GM15510 (cell line): ENCODE data around the gene PPARG.

Experiments used
- POLR2A ChIP-seq: IDR thresholded peaks from 3 replicates; pipeline ENCODE4 v1.6.1; 2011; ENCODE audit warnings: borderline replicate concordance; ENCODE audit not compliant: insufficient read length; ENCODE audit errors: extremely low read depth

The PPARG gene

GRCh38 chr3:12321015-12321414, 32.1 kb downstream of the PPARG start:
- TF ChIP-seq POLR2A, result no peak

GRCh38 chr3:12323237-12323636, 34.4 kb downstream of the PPARG start:
- TF ChIP-seq POLR2A, result no peak

- no peak for TF ChIP-seq POLR2A
These were observed 37.0 kb downstream of the PPARG start for GRCh38 chr3:12325586-12326515.

- TF ChIP-seq POLR2A, result no peak
These were observed 38.2 kb downstream of the PPARG start for GRCh38 chr3:12327021-12327420.

- no peak for TF ChIP-seq POLR2A
These were observed 39.4 kb downstream of the PPARG start for GRCh38 chr3:12328132-12328836.

GRCh38 chr3:12328837-12329462, 40.1 kb downstream of the PPARG start:
- TF ChIP-seq POLR2A, result no peak

- no peak for TF ChIP-seq POLR2A
These were observed 45.9 kb downstream of the PPARG start for GRCh38 chr3:12334786-12335185.

- no peak for TF ChIP-seq POLR2A
These were observed 46.6 kb downstream of the PPARG start for GRCh38 chr3:12335421-12335820.

- TF ChIP-seq POLR2A, result no peak
These were observed 47.2 kb downstream of the PPARG start for GRCh38 chr3:12336099-12336498.

GRCh38 chr3:12338595-12339546, 50.0 kb downstream of the PPARG start:
- TF ChIP-seq POLR2A, result no peak

GRCh38 chr3:12339701-12340480, 51.0 kb downstream of the PPARG start:
- no peak for TF ChIP-seq POLR2A

GRCh38 chr3:12340506-12340905, 51.6 kb downstream of the PPARG start:
- TF ChIP-seq POLR2A, result no peak

GRCh38 chr3:12342151-12342550, 53.3 kb downstream of the PPARG start:
- TF ChIP-seq POLR2A, result no peak

- TF ChIP-seq POLR2A, result no peak
These were observed 54.2 kb downstream of the PPARG start for GRCh38 chr3:12343047-12343501.

- TF ChIP-seq POLR2A, result no peak
These were observed 56.3 kb downstream of the PPARG start for GRCh38 chr3:12345141-12345561.
